Activated CD4-positive, alpha-beta memory T cell treated with anti-CD3 and anti-CD28 coated beads for 36 hours (primary cell): ENCODE data around the gene NAT8L. TPM values are rescaled to one million over a fixed set of nuclear protein-coding genes. Genes with fewer than 3 reads are reported as not detected.

Experiments used
- CTCF ChIA-PET: fragments of 350-600 bp; sonication (Branson Sonifier 250); formaldehyde crosslinking; loops from one replicate; lab custom pipeline; 2021; ENCODE audit warnings: antibody characterized with exemption, inconsistent platforms; lab: Charles Lee
- POLR2A ChIA-PET: fragments of 350-600 bp; sonication (Branson Sonifier 250); formaldehyde crosslinking; loops from one replicate; lab custom pipeline; 2021; ENCODE audit warnings: antibody characterized with exemption; lab: Charles Lee
- DNase-seq: peaks from one replicate; pipeline ENCODE4 v3.0.0-alpha.2; 2020
- H3K27ac Mint-ChIP-seq: one replicate; pipeline ENCODE4 v1.8.0; 2021; ENCODE audit warnings: mixed read lengths
- H3K27me3 Mint-ChIP-seq: one replicate; pipeline ENCODE4 v1.8.0; 2021; ENCODE audit warnings: mixed read lengths
- H3K36me3 Mint-ChIP-seq: one replicate; pipeline ENCODE4 v1.8.0; 2021; ENCODE audit warnings: mixed read lengths
- H3K4me1 Mint-ChIP-seq: one replicate; pipeline ENCODE4 v1.8.0; 2021; ENCODE audit warnings: low read depth, mixed read lengths
- H3K4me3 Mint-ChIP-seq: one replicate; pipeline ENCODE4 v1.8.0; 2021; ENCODE audit warnings: mild to moderate bottlenecking, mixed read lengths
- H3K9me3 Mint-ChIP-seq: one replicate; pipeline ENCODE4 v1.8.0; 2021; ENCODE audit warnings: mixed read lengths
- intact Hi-C: fragments of 100-400 bp; cut with micrococcal nuclease; formaldehyde crosslinking; loops from one replicate; pipeline ENCODE4 v1.15.1; 2023
- total RNA-seq, 2 experiments: library from RNA; stranded (reverse); gene quantifications; one replicate each; pipeline ENCODE4 v1.2.3, GENCODE V29; 2021

Gene NAT8L
- total RNA-seq, 2 experiments from 2014 or later = 0.19 to 0.29 TPM

DNA sequence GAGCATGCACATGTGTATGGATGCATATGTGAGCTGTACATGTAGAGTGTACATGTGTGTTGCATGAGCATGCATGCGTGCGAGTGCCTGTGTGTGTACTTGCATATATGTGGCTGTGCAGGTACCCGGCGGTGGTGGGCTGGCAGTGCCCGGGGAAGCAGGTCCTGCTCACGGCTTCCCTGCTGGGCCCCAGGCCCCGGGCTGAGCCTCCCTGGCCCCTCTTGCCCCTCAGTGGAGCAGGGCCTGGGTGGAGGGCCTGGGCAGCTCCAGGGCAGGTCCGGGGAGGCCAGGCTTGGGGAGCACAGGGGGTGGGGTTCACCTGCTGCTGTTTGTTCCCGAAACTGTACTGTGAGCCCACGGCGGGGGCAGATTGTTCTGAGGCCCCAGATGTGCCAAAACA is 9.4 kb downstream of the NAT8L start:
- CTCF ChIA-PET = no interaction called here
- no peaks in the 10 kb centered on the region for H3K36me3 Mint-ChIP-seq
- H3K4me3 Mint-ChIP-seq = no peak overlapping the region
- no peak overlapping the region for H3K27ac Mint-ChIP-seq
- DNase-seq = no peak
- POLR2A ChIA-PET = no interaction called here
- intact Hi-C loops = no loop called here
- no peaks in the 10 kb centered on the region for H3K9me3 Mint-ChIP-seq
- H3K27me3 Mint-ChIP-seq = no peaks in the 10 kb centered on the region
- no peaks in the 10 kb centered on the region for H3K4me1 Mint-ChIP-seq

- H3K27ac Mint-ChIP-seq = no peak overlapping the region
- no peaks in the 10 kb centered on the region for H3K27me3 Mint-ChIP-seq
- H3K36me3 Mint-ChIP-seq = no peaks in the 10 kb centered on the region
- no peak overlapping the region for H3K4me3 Mint-ChIP-seq
- no peaks in the 10 kb centered on the region for H3K4me1 Mint-ChIP-seq
- ChIA-PET CTCF (no interaction called here), POLR2A (no interaction called here)
- H3K9me3 Mint-ChIP-seq = no peaks in the 10 kb centered on the region
- no peak for DNase-seq
- intact Hi-C loops = no loop called here
Measured at GRCh38 chr4:2069161-2069971, 10.2 kb downstream of the NAT8L start.

DNA sequence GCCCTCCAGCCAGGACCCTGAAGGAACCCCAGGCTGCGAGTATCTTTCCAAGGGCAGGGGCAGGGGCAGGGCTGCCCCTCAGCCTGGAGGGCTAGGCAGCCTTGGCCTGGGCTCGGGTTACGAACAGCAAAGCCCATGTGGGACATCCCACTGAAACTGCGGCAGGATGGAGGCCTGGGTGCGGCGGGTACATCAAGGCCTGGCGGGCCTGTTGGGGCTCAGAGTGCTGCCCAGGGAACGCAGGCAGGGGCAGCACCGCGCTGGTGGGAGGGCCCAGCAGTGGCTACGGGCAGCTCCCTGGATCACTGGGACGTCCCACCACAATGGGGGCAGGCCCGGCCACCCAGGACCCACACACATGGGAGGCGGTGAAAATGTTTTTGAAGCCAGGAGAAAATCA is 10.9 kb downstream of the NAT8L start:
- Mint-ChIP-seq H3K36me3 (no peaks in the 10 kb centered on the region), H3K27ac (no peak overlapping the region), H3K4me3 (no peak overlapping the region), H3K9me3 (no peaks in the 10 kb centered on the region), H3K27me3 (no peaks in the 10 kb centered on the region), H3K4me1 (no peaks in the 10 kb centered on the region)
- intact Hi-C loops = no loop called here
- no peak for DNase-seq
- CTCF ChIA-PET = no interaction called here
- POLR2A ChIA-PET = no interaction called here

GRCh38 chr4:2070421-2071251 is 11.5 kb downstream of the NAT8L start:
- Mint-ChIP-seq H3K36me3 (no peaks in the 10 kb centered on the region), H3K27ac (no peak overlapping the region), H3K9me3 (no peaks in the 10 kb centered on the region), H3K27me3 (no peaks in the 10 kb centered on the region), H3K4me1 (no peaks in the 10 kb centered on the region), H3K4me3 (no peak overlapping the region)
- ChIA-PET CTCF (no interaction called here), POLR2A (no interaction called here)
- intact Hi-C loops = no loop called here
- no peak for DNase-seq

- intact Hi-C loops = no loop called here
- ChIA-PET POLR2A (no interaction called here), CTCF (no interaction called here)
- H3K4me3 Mint-ChIP-seq = no peak overlapping the region
- H3K27ac Mint-ChIP-seq = no peak overlapping the region
- no peaks in the 10 kb centered on the region for H3K4me1 Mint-ChIP-seq
- no peaks in the 10 kb centered on the region for H3K36me3 Mint-ChIP-seq
- H3K9me3 Mint-ChIP-seq = no peaks in the 10 kb centered on the region
- H3K27me3 Mint-ChIP-seq = no peaks in the 10 kb centered on the region
- no peak for DNase-seq
Measured at GRCh38 chr4:2071252-2071911, 12.3 kb downstream of the NAT8L start.

DNA sequence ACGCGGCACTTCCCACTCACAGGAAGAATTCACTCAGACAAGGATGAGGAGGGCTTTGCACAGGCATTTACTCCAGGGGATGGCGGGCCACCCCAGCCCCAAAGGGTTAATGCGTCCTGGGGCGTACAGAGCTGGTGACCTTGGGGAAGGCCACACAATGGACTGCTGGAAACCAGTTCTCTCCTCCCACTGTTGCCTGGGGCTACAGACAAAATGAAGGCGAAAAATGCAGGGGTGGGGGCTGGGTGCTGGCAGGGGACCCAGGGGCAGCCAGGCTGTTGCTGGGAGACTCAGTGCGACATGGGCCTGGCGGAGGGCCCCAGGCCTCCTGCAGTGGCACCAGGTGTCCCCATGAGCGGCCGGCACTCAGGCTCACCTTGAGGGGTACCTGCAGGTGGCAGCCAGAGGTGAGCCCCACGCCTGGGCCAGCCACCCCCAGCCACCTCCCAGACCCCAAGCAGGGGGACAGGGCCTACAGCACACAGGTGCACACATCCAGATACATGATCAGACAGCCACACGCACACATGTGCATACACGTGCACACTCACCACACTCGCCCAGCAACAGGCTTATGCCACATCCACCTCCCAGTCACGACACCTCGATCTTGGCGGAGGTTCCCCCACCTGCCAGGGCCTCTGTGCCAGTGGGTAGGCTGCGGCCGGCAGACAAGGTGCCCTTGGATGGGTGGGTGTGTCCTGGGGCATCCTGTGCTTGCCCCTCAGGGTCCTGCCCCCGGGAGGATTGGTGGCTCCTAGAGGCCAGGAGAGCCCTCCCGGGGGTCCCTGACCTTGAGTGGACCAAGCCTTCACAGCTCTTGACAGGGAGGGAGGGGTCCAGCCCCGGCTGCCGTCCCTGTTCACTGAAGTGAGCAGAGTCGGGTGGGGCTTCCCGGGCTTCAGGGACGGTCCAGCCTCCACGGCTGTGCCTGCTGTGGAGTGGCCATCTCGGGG is 13.1 kb downstream of the NAT8L start:
- ChIA-PET CTCF (no interaction called here), POLR2A (no interaction called here)
- Mint-ChIP-seq H3K27ac (no peak overlapping the region), H3K4me3 (no peak overlapping the region), H3K27me3 (no peaks in the 10 kb centered on the region), H3K36me3 (no peaks in the 10 kb centered on the region), H3K9me3 (no peaks in the 10 kb centered on the region), H3K4me1 (no peaks in the 10 kb centered on the region)
- intact Hi-C loops = no loop called here
- no peak for DNase-seq

DNA sequence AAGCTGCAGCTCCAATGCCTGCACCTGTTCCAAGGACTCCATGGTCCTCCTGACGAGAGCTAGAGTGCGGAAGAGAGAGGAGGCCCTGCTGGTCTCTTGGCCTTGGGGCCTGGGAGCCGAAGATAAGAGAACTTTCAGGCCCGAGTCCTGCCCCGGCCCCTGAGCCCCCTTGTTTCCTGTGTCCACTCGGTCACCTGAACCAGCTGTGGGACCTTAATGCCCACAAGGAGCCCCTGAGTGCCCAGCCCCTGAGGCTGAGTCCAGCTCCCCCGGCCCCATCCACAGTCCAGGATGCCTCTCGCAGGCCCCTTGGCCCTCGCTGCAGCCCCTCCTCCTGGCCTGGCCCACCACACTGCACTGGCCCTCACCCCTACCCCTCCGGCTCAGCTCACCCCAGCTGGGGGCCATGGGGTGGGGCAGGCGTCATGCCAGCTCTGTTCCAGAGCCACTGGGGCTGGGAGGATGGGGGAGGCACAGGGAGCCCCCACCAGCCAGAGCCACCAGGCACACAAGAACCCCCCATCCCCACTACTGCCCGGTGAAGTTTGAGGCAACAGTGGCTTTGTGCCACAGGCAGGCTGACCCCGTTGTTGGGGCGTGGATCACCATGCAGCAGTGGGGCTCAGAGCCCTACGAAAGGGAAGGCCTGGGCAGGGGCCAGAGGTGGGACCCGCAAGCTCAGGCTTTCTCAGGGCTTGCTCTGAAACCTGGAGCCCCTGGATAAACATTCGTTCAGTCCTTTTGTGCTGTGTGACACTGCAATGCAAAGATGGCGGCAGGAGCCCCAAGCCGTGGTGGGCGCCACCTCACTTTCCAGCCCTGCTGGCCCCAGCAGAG is 14.1 kb downstream of the NAT8L start:
- Mint-ChIP-seq H3K4me1 (no peaks in the 10 kb centered on the region), H3K27me3 (no peaks in the 10 kb centered on the region), H3K36me3 (no peaks in the 10 kb centered on the region), H3K27ac (no peak overlapping the region), H3K4me3 (no peak overlapping the region), H3K9me3 (no peaks in the 10 kb centered on the region)
- intact Hi-C loops = no loop called here
- CTCF ChIA-PET = no interaction called here
- POLR2A ChIA-PET = no interaction called here
- DNase-seq = no peak

DNA sequence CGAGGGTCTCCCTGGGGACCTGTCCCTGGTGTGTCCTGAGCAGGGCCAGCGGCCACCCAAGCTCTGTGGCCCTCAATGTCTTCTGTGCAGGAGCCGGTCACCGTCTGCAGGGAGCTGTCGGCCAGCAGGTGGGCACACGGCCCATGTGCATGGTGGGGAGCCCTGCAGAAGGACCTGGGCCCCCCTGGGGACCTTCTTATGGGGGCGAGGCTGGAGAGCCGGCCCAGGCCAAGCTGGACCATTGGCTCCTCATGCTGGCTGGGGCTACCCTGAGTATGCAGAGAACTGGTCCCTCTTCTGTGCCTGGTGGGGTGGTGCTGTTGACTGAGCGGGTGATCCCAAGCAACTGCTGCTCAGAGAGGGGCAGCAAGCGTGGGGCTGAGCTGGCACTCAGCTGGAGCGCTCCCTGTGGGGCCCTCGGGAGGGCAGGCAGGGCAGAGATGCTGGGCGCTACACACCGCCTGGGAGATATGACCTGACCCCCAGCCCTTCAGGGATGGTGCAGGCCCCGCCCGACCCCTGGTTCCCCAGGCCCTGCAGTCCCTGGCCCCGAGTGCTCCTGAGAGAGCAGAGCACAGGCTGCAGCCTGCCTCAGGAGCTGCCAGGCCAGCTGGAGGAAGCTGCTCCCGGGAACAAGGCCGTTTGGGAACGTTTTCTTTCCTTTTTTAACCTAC is 14.8 kb downstream of the NAT8L start:
- Mint-ChIP-seq H3K4me1 (no peaks in the 10 kb centered on the region), H3K36me3 (no peaks in the 10 kb centered on the region), H3K27ac (no peak overlapping the region), H3K9me3 (no peaks in the 10 kb centered on the region), H3K27me3 (no peaks in the 10 kb centered on the region), H3K4me3 (no peak overlapping the region)
- intact Hi-C loops = no loop called here
- ChIA-PET CTCF (no interaction called here), POLR2A (no interaction called here)
- no peak for DNase-seq

- Mint-ChIP-seq H3K27ac (no peak overlapping the region), H3K4me1 (no peaks in the 10 kb centered on the region), H3K36me3 (no peaks in the 10 kb centered on the region), H3K27me3 (no peaks in the 10 kb centered on the region), H3K9me3 (no peaks in the 10 kb centered on the region), H3K4me3 (no peak overlapping the region)
- intact Hi-C loops = no loop called here
- DNase-seq = no peak
- ChIA-PET CTCF (no interaction called here), POLR2A (no interaction called here)
Measured at GRCh38 chr4:2074588-2074987, 15.5 kb downstream of the NAT8L start.

GRCh38 chr4:2075171-2075986 is 16.3 kb downstream of the NAT8L start:
- no peak overlapping the region for H3K27ac Mint-ChIP-seq
- DNase-seq = no peak
- no peaks in the 10 kb centered on the region for H3K4me1 Mint-ChIP-seq
- intact Hi-C loops = no loop called here
- H3K27me3 Mint-ChIP-seq = no peaks in the 10 kb centered on the region
- CTCF ChIA-PET = no interaction called here
- H3K9me3 Mint-ChIP-seq = no peaks in the 10 kb centered on the region
- no peaks in the 10 kb centered on the region for H3K36me3 Mint-ChIP-seq
- no peak overlapping the region for H3K4me3 Mint-ChIP-seq
- POLR2A ChIA-PET = no interaction called here
